Keratinocyte (primary cell): ENCODE measurements around the gene PCYT1B. TPM values are rescaled to one million over a fixed set of nuclear protein-coding genes. Genes with fewer than 3 reads are reported as not detected.

Source experiments
- DNase-seq: peaks from one replicate; pipeline ENCODE4 v3.0.0-alpha.2; 2011; ENCODE audit warnings: low read depth, missing footprints, low spot score
- FAIRE-seq: peaks from 2 replicates; lab custom pipeline; 2011; peaks lifted over from hg19 to GRCh38; lab: Jason Lieb, UNC
- H2AFZ ChIP-seq: 2 replicates; pipeline ENCODE4 v1.6.0; 2012; ENCODE audit warnings: low read length, control low read depth, inconsistent platforms; ENCODE audit not compliant: control insufficient read depth
- H3K27ac ChIP-seq: 2 replicates; pipeline ENCODE4 v1.5.1; 2011; ENCODE audit warnings: low read length; ENCODE audit not compliant: control insufficient read depth, insufficient read depth
- H3K27me3 ChIP-seq: 3 replicates; pipeline ENCODE4 v1.6.0; 2011; ENCODE audit warnings: low read length; ENCODE audit not compliant: control insufficient read depth, insufficient read depth; ENCODE audit errors: extremely low read depth
- H3K36me3 ChIP-seq, 2 experiments: 2 replicates in 1 of 2; 3 replicates in 1 of 2; pipeline ENCODE4 v1.5.1; 2011; ENCODE audit warnings: low read length in 2 of 2, mild to moderate bottlenecking in 1 of 2; ENCODE audit not compliant: control insufficient read depth in 2 of 2, insufficient read depth in 2 of 2; ENCODE audit errors: extremely low read depth in 1 of 2
- H3K4me1 ChIP-seq: 3 replicates; pipeline ENCODE4 v1.5.1; 2011; ENCODE audit warnings: low read length; ENCODE audit not compliant: control insufficient read depth, insufficient read depth; ENCODE audit errors: extremely low read depth
- H3K4me2 ChIP-seq: 3 replicates; pipeline ENCODE4 v1.6.0; 2011; ENCODE audit warnings: low read depth, low read length; ENCODE audit not compliant: control insufficient read depth, insufficient read depth; ENCODE audit errors: extremely low read depth
- H3K4me3 ChIP-seq, 3 experiments: fragments of 200-600 bp in 1 of 3; sonication (generic) in 1 of 3; 2 replicates in 2 of 3; 3 replicates in 1 of 3; pipeline ENCODE4 v1.5.1; 2011 to 2016; ENCODE audit warnings: low read length in 3 of 3, mild to moderate bottlenecking in 3 of 3, control low read depth in 2 of 3, inconsistent platforms in 1 of 3, low read depth in 1 of 3, mixed read lengths in 1 of 3, mixed run types in 1 of 3, moderate library complexity in 1 of 3; ENCODE audit not compliant: control insufficient read depth in 2 of 3, insufficient read depth in 2 of 3; ENCODE audit errors: extremely low read depth in 1 of 3
- H3K79me2 ChIP-seq: 2 replicates; pipeline ENCODE4 v1.6.0; 2012; ENCODE audit warnings: low read length; ENCODE audit not compliant: control insufficient read depth, insufficient read depth
- H3K9ac ChIP-seq: 3 replicates; pipeline ENCODE4 v1.6.0; 2011; ENCODE audit warnings: low read length; ENCODE audit not compliant: control insufficient read depth, insufficient read depth; ENCODE audit errors: extremely low read depth
- H3K9me1 ChIP-seq: 3 replicates; pipeline ENCODE4 v1.6.0; 2011; ENCODE audit warnings: low read length; ENCODE audit not compliant: control insufficient read depth, insufficient read depth; ENCODE audit errors: extremely low read depth
- H3K9me3 ChIP-seq: 2 replicates; pipeline ENCODE4 v1.5.1; 2012; ENCODE audit warnings: low read depth, low read length; ENCODE audit not compliant: control insufficient read depth
- H4K20me1 ChIP-seq: 3 replicates; pipeline ENCODE4 v1.6.0; 2011; ENCODE audit warnings: low read length; ENCODE audit not compliant: control insufficient read depth, insufficient read depth; ENCODE audit errors: extremely low read depth
- CTCF ChIP-seq, 3 experiments: IDR thresholded peaks in 1 of 3; conservative IDR thresholded peaks in 1 of 3; optimal IDR thresholded peaks in 1 of 3; 2 replicates in 2 of 3; 3 replicates in 1 of 3; pipeline versions ENCODE3 to v1.5.1; 2011; ENCODE audit warnings: low read length in 3 of 3, mild to moderate bottlenecking in 3 of 3, moderate library complexity in 2 of 3, control low read depth in 1 of 3, inconsistent platforms in 1 of 3; ENCODE audit not compliant: insufficient read depth in 2 of 3; ENCODE audit errors: extremely low read depth in 1 of 3
- EZH2 ChIP-seq: IDR thresholded peaks from one replicate; pipeline ENCODE4 v1.6.1; 2012; ENCODE audit warnings: inconsistent platforms, mild to moderate bottlenecking, low read length, moderate library complexity
- dilution Hi-C: fragments of 300-500 bp; cut with MboI; formaldehyde crosslinking; loops from one replicate; pipeline ENCODE4 v1.7.0; 2020; ENCODE audit warnings: low sequenced_read_pairs; ENCODE audit not compliant: extremely low pct_ligation_motif_present
- polyA plus RNA-seq, 5 experiments: library from polyadenylated mRNA; depleted of rRNA in 3 of 5; stranded (reverse) in 3 of 5; stranded (forward) in 1 of 5; unstranded in 1 of 5; fragments of >200 nt; gene quantifications; 1 replicate in 1 of 5; 2 replicates in 3 of 5; 3 replicates in 1 of 5; pipeline versions ENCODE4 v1.2.1 to v1.2.3, GENCODE V29; 2011 to 2012; ENCODE audit warnings: missing spikeins in 2 of 5, low read depth in 1 of 5, low replicate concordance in 1 of 5

Gene PCYT1B
- polyA plus RNA-seq, 1 donor (not counting 4 experiments of a cell fraction or from before 2014, with no cell fraction given) = 3.7 TPM

DNA sequence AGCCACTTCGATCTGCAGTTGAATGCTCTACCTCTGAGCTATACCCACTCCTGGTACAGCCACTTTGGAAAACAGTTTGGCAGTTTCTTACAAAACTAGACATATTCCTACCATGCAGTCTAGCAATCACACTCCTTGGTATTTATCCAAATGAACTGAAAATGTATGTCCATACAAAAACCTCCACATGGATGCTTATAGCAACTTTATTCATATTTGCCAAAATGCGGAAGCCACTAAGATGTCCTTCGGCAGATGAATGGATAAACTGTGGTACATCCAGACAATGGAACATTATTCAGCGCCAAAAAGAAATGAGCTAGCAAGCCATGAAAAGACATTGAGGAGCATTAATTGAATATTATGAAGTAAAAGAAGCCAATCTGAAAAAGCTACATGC is 45.3 kb downstream of the PCYT1B start:
- Histone ChIP-seq H3K9ac (no peak overlapping the region), H3K9me1 (no peaks in the 10 kb centered on the region), H2AFZ (no peak overlapping the region), H3K79me2 (no peaks in the 10 kb centered on the region), H3K4me1 (no peaks in the 10 kb centered on the region), H3K27ac (no peak overlapping the region), H3K27me3 (no peaks in the 10 kb centered on the region), H3K4me3 (no peak overlapping the region), H4K20me1 (no peaks in the 10 kb centered on the region), H3K4me2 (no peak overlapping the region), H3K36me3 (no peaks in the 10 kb centered on the region), H3K9me3 (no peaks in the 10 kb centered on the region)
- DNase-seq = no peak
- dilution Hi-C loops = no loop called here
- no peak for FAIRE-seq
- no peak for TF ChIP-seq EZH2
- no peak for TF ChIP-seq CTCF (optimal IDR thresholded peaks at IDR 0.05 in 1 of 3, IDR thresholded peaks at IDR 0.05 in 1 of 3, conservative IDR thresholded peaks at IDR 0.05 in 1 of 3; ENCODE audit: extremely low read depth in 1 of 3, insufficient read depth in 2 of 3, low read length in 3 of 3)

DNA sequence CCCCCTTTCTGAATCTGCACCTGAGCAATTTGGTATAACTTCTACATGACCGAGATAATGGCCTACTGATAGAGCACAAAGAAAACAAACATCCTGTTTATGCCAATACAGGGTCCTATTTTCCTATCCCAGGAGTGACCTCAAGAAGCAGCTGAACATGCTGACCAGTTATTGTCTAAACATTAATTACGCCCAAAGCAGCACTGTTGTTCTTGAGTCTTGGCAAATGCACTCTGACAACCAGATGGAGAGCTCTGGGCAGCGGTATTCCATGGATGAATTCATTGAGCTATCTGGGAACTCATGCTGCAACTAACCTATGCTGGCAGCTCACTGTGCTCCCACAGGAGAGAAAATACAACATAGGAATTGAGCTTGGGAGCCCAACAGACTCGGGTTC is 52.6 kb downstream of the PCYT1B start:
- no peaks in the 10 kb centered on the region for H3K9me3 ChIP-seq
- TF ChIP-seq CTCF (optimal IDR thresholded peaks at IDR 0.05 in 1 of 3, IDR thresholded peaks at IDR 0.05 in 1 of 3, conservative IDR thresholded peaks at IDR 0.05 in 1 of 3; ENCODE audit: extremely low read depth in 1 of 3, insufficient read depth in 2 of 3, low read length in 3 of 3) = no peak
- TF ChIP-seq EZH2 = no peak
- no peak overlapping the region for H2AFZ ChIP-seq
- no peak overlapping the region for H3K27ac ChIP-seq
- H3K4me2 ChIP-seq = no peak overlapping the region
- FAIRE-seq (no peak), DNase-seq (no peak)
- dilution Hi-C loops = no loop called here
- no peaks in the 10 kb centered on the region for H3K79me2 ChIP-seq
- H3K9me1 ChIP-seq = no peaks in the 10 kb centered on the region
- no peak overlapping the region for H3K9ac ChIP-seq
- H3K36me3 ChIP-seq = no peaks in the 10 kb centered on the region
- no peak overlapping the region for H3K4me3 ChIP-seq
- no peaks in the 10 kb centered on the region for H4K20me1 ChIP-seq
- no peaks in the 10 kb centered on the region for H3K27me3 ChIP-seq
- no peaks in the 10 kb centered on the region for H3K4me1 ChIP-seq
